HG03571 (cell line): ENCODE results near the gene CSRNP2.
"Not testable (repeated sequence)": the region's sequence is repeated elsewhere in the genome, so short reads cannot be mapped to it uniquely, and the experiment has no call there.

Experiments
- ATAC-seq: cut with Tn5 transposase; IDR thresholded peaks from one replicate; pipeline ENCODE4 v1.9.1; 2021; ENCODE audit not compliant: unreplicated experiment

CSRNP2 gene

GRCh38 chr12:51028126-51028812 is 55.1 kb downstream of the CSRNP2 start:
- ATAC-seq: no peak

DNA sequence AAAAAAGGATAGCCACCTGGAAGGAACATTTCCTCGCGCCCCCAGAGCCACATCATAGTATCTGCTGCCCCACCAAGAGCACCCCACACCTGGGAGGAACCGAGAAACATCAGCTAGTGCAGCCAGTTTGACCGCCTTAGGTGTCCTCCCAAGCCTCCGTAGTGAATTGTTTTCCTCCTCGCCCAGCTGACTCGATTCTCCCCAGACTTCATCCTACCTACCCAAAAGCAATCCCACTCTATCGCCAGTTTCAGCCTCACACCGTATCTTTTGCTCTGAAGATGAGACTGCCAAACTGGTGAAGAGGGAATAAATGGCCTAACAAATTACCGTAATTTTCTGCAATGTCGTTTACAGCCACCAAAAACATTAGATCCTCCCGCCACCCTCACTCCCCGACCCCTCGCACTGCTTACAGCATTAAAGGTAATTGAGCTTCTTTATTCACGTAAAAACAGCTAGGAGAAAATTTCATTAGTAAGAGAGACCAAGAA is 56.0 kb downstream of the CSRNP2 start:
- ATAC-seq: no peak

- peak; percentile 86 for ATAC-seq
Observed at GRCh38 chr12:51025836-51026638, 57.4 kb downstream of the CSRNP2 start, which contains the start of gene SLC11A2. Gene SLC11A2 (minus strand): TSS chr12:51026384. CDS start chr12:51010728, 15,656 bp downstream.

DNA sequence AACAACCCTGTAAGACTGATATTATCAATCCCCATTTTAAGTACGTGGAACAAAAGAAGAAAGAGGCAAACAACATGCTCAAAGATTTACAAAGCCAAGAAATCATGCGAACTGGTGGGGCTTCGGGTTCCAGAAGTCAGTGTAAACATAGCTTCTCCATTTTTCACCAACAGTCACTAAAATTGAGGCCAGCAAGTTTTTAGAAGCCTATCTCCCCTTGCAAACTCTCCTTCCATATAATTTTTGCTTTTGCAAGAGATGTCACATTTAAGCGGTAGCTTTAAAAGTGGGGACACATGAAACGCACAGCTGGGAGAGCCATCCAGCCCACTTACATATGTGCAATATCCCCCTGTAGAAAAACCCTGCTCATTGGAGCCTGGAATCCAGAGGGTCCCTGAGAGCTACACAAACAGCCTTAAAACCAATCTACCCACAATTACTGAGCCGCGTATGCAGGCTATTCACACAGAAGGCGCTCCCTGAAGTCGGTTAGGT is 58.0 kb downstream of the CSRNP2 start:
- no peak for ATAC-seq

DNA sequence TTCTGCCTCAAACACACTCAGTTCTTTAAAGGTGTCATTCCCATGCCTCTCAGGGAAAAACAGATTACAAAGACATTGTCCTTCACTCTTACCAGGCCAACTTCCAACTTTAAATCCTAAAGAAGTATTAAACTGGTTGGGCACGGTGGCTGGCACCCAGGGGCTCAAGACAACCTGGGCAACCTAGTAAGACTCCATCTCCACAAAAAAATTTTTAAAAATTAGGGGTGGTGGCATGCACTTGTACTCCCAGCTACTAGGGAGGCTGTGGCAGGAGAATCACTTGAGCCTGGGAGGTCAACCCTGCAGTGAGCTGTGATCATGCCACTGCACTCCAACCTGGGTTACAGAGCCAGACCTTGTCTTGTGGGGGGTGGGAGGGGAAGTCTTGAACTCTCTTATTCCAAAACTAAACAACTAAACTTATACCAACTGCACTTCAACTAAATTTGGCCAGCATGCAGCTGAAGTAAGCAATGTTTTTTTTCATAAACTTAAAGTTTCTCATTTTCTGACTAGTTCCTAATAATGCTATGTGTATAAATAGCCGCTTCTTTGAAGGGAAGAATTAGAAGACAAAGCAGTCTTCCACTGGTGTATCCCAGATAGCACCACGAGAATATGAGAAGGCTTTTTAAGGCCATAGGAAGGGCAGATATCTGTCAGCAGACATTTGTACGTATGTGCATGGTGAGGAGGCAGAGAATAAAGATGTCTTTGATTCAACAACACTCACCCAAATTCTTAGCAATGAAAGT is 59.6 kb downstream of the CSRNP2 start:
- ATAC-seq: no peak

DNA sequence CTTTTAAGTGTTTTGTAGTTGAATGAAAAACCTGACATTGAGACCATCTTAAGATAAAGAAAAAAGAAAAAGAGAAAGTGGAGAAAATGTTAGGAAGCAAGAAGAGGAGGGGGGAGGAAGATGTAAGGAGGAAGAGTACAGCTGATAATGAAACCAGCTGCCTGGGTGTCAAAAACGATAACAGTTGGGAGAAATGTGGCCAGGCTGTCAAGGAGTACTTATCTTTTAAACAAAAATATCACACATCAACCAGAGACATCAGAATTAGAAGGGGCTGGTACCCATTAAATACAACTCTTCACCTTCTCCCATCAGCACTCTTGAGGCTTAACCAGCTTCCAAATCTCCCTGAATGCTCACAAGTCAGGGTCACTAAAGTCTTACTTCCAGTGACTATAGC is 61.7 kb downstream of the CSRNP2 start:
- ATAC-seq: no peak

- ATAC-seq: no peak
Observed at GRCh38 chr12:51020448-51021182, 62.8 kb downstream of the CSRNP2 start.

- ATAC-seq: no peak
Observed at GRCh38 chr12:51019927-51020326, 63.5 kb downstream of the CSRNP2 start.

GRCh38 chr12:51018956-51019355 is 64.4 kb downstream of the CSRNP2 start:
- ATAC-seq: no peak

DNA sequence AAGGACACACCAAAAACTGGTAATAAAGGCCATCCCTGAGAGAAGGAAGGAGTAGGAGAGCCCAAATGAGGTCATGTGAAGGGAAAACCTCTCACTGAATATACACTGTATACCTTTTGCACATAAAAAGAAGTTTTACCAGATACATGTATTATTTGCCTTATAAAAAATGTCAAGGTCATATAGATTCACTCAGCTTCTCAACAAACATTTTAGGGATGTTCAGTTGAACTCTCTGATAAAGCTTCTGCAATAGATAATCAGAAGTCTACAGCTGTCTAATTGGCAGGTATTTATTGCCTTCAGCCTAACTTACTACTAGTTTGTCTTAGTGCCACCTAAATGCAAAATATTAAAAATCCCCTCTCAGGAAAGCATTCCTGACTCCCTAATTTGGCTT is 65.9 kb downstream of the CSRNP2 start:
- no peak for ATAC-seq

DNA sequence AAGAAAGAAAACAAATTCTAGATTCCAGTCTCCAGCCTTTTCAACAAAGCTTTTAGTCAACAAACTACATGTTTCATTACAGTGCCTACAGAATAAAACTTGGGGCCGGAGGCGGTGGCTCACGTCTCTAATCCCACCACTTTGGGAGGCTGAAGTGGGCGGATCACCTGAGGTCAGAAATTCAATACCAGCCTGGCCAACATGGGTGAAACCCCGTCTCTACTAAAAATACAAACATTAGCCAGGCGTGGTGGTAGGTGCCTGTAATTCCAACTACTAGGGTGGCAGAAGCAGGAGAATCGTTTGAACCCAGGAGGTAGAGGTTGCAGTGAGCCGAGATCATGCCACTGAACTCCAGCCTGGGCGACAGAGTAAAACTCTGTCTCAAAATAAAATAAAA is 68.9 kb downstream of the CSRNP2 start:
- not testable (repeated sequence) for ATAC-seq

DNA sequence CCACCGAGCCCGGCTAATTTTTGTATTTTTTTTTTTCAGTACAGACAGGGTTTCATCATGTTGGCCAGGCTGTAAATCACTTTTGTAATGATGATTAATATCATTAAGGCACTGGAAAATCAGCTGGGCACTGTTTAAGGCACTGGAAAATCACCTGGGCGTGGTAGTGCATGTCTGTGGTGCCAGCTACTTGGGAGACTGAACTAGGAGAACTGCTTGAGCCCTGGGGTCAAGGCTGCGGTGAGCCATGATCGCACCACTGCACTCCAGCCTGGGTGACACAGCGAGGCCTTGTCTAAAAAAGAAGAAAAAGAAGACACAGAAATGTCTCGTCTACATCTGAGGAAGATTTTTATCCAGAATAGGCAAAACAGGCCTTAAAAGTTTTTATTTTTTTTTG is 70.0 kb downstream of the CSRNP2 start:
- no peak for ATAC-seq

- ATAC-seq: no peak
Observed at GRCh38 chr12:51012570-51013236, 70.7 kb downstream of the CSRNP2 start.

- no peak for ATAC-seq
Observed at GRCh38 chr12:51011955-51012354, 71.4 kb downstream of the CSRNP2 start.
